Activated T-cell treated with anti-CD3 and anti-CD28 coated beads, Interleukin-2, amount 50 U/mL, for 1 hour (primary cell): Measurements from ENCODE around the gene PELI2.

Source experiments
- DNase-seq: peaks from one replicate; pipeline ENCODE4 v3.0.0-alpha.2; 2020

Gene PELI2

DNA sequence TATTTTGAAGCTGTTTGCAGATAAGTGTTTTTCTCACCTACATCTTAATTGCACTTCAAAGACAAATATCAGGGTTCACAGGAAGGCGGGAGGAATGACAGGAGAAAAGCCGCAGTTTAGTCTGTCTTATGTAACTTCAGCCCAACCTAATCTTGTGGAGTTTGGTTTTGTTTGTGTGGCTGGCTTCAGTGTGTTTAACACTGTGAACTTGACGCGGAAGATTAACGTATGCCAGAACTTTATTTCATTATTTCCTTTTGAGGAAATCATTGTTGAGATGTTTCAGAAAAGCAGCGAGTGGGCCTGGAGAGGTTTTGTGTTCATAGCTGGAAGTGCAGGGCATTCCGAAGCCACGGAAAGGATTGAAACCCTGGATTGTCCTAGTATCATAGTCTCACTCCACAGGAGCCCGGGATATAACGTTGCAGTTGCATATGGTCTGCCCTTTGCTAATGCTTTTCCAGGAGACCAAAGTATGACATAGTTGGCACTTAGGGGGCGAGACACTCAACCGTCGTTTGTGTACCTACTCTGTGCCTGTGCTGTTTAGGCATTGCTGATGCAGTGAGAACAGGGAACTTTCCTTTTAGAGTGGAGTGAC lies 2.0 kb downstream of the PELI2 start:
- no peak for DNase-seq

DNA sequence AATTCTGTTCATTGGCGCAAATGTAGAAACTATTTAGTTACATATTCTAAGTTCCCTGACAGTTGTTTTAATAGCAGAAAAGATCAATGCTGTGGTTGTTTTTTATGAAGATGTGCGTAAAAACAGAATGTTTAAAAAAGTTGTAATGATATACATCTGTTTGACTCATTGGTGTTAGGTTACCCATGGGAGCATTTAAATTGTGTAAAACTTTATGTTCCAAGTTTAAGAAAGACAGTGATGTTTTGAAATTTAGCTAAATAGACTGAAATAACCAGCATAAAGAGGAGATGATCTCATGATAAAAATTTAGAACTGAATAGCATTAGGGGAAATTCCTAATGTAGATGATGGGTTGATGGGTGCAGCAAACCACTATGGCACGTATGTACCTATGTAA lies 3.6 kb downstream of the PELI2 start:
- no peak for DNase-seq

DNA sequence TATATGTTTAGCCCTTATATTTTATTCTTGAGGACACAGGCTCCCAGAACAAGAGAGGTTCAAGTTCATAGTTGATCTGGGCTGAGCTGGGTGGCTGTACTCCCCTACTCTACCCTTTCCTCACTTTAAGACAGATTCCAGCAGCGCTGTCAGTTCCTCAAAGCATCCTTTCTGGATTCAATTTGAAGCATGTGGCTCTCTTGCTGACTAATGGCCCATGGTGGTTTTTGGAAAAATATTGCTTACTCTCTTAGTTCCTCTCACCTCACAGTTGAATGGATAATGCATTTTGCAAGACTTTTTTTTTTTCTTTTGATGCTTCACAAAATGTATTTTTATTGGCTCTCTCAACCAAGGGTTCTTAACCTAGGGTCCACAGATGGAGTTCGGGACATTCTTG lies 4.1 kb downstream of the PELI2 start:
- no peak for DNase-seq

DNA sequence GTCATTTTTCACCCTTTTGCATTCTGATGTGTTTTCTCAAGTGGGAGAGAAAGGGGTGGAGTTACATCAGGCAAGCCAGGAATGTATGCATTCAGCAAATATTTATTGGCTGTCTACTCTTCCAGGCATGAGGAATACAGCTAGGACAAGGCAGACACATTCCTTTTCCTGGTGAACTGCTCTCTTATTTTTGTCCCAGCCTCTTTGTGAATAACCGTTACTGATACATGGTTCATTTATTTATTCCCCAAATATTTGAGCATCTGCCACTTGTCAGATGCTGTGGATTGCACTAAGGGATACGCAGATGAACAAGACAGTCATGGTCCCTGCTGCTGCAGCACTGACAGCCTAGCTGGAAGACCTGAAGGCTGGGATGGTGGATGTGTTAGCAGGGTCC lies 6.1 kb downstream of the PELI2 start:
- no peak for DNase-seq

DNA sequence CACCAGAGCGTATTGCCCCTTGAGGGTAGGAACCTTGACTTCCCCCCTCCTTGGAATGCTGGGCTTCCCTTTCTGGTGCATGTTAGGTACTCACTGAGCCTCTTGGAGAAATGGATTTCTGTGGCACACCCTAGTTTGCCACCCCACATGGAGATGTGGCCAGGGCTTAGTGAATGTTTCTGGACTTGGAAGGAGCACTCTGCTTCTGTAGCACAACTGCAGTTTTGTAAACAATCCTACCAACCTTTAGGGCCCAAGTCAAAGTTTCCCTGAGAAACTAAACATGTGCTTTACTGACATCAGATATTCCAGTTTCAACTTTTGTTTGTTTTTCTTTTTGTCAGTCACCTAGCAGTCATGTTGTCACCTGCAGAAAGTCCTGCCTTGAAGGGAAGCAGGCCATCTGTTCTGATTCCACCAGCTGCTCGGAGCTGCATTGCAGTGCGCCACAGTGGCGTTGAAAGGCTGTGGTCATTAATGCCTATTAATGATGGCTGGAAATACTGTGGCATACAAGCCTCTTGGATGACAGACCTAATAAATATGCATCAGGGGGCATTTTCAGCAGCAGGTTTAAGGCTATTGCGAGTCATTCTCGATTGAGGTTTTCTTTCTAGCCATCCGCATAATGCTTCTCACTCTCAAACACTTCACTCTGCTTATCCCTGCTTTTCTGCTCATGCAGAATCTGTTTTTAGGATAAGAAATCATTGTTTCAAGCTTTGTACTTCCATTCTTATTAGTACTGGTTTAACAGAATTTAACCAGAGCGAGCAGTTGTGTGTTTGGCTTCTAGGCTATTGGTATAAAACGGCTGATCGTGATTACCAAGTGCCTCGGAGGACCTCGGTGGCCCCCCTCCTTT lies 7.8 kb downstream of the PELI2 start:
- no peak for DNase-seq

DNA sequence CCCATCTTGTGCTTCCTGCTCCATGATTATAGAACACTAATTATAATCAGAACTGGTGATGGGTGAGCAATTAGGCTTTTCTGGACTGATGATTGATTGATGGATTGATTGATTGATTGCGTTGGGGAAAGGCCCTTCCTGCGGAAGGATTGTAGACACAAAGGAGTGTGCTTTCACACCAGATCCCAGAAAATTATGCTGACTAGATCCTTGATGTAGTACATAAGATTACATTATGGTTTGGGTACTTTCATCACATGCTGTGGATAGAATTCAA lies 8.4 kb downstream of the PELI2 start:
- DNase-seq = no peak

DNA sequence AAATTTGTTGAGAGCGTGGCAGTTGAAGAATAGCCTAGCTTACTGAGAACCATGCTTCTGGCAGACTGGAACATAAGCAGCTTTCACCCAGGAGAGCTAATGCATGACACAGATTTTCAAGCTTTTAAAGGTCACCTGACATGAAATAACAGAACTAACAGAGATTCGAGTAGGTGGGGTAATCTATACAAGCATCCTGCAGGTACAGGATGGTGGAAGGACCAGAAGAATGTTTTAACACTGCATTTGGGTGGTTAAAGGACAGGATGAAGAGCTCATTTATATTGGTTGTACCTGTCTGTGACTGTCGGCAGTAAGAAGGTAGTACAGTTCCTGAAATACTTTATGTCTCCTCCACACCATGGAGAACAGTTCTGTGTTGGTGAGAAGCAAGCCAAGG lies 8.9 kb downstream of the PELI2 start:
- DNase-seq = no peak

DNA sequence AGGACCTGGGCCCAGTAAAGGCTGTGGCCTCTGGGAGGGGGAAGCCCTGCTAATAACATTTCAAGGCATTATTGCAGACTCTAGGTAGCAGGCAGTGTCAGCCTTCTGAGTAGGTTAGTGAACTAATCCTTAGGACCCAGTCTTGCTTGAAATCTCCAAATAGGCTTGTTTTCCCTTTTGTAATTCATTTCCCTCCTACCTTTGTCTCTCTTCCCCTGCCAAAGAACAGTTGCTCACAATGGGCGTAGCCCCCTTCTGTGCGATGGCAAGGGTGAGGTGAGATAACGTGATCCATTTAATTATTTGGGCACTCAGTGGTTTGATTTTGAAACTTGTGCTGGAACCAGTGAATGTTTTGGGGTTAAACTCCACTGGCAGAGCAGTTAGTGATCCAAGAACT lies 10.9 kb downstream of the PELI2 start:
- no peak for DNase-seq

DNA sequence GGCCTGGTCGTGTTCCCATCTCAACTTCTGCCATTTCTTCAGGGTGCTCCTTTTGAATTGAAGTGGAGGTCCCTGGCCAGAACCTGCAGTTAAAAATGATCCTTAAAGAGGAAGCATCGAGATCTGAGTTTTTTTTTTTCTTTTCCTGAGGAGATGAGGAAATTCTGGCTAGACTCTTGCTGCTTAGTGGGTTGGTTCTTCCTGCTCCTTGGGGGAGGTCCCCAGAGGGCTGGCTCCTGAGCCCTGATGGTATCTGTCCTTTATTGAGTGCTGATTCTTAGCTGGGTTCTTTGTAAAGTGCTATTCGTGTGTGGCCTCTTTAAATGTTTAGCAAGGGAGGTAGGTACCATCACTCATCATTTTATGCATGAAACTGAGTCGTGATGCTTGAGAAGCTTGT lies 11.7 kb downstream of the PELI2 start:
- DNase-seq = no peak

DNA sequence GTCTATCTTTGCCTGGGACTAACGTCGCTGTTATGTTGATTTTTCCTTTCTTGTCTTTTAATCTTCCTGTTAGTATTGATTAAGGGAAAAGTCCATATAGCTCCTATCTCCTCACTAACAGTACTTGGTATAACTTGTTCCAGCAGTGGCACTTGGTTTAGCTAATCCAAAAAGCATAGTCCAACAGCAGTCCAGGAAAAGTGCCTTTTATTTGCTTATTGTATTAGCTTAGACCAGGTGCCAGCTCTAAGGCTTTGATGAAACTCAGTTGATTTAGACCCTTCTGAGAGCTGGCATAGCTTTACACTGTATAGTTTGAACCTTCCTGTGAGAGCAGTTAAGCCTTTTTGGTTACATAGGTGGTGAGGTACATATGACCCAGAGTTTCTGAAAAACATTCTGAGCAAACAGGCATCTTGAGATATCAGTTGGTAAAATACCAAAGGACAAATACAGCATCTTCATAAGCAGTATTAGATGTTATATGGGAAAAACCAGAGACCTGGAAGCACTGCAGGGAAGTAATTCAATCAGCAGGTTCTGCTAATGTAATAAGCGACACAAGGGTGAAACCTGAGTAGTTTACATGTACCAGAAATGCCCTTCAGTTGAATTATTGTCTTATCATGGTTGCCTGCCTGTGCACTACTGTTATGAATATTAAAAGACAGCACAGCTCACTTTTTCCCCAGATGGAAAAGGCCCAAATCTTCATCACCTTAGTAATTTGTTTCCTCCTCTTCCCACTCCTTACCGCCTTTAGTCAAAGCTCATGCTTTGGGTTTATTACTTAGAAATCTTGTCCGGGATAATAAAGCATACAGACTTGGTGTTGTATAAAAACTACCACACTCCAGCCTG lies 13.0 kb downstream of the PELI2 start:
- DNase-seq = no peak

DNA sequence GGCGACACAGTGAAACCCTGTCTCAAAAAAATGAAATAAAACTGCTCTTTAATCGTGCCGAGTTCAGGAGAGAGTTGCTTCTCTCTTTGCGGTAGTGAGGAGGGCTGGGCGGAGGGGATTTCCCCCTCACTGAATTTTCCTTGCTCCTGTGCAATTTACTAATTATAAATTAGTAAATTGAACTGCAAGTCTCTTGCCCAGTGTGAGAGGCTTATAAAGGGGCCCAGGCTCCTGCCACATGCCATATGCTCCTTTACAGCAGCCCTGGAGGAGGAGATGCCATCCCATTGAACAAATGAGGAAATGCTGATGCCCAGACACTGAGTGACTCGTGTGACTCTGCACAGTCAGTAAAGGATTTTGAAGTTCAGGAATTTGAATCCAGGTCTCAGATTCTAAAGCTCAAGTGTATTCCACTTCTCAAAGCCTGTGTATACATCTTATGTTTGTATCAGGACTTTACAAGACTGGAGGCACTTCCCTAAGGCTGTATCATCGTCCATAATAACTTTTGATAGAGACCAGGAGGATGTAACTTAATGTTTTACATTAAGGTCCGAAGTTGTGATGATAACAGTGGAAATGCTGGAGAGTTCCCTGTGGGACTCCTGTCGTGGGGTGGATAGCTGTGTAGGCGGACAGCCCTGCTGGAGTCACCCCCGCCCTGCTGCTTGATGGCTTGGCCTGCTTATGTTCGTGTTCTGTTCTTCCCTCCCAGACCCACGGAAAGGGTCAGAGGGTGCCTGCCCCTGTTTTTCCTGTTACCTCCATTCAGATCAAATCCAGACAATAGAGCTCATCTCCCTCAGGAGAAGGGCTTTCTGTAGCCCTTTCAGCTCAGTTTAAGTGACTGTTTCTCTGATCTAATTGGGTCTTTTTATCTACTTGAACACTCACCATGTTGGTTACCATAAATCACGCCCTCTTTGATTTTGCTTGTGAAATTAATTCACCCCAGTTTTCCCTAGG lies 13.9 kb downstream of the PELI2 start:
- DNase-seq = no peak

DNA sequence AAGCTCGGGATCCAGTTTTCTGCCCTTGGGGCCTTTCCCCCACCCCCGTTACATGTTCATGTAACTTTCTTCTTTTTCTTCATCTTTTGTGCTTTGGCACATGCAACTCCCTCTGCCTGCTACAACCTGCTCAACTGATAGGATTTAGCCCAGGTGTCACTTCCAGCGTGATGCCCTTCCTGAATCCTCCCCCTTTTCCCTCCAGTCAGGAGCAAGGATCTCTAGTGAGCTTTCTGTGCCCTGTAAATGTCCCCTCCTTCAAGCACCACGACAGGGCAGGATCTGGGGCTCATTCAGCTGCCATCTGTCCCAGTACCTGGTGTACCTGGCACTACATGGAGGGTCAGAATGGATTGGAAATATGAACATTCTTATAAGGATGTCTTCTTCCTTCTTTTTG lies 15.3 kb downstream of the PELI2 start:
- DNase-seq = no peak

DNA sequence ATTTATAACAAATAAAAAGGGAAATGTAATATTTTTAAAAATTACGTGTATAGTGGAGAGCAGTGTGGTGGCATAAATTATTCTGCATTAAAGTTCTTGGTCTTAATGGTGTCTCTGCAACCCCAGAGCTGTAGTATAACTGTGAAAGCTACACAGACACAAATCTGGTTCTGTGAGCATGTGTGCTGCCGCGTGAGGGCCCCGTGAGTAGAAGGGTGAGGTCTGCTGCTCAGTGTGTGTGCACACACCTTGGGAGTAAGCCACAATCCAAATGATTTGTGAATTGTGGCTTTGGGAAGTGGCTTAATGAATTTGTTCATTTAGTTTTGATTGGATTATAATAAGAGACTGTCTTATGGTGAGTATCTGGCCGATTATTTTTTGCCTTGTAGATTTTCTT lies 16.8 kb downstream of the PELI2 start:
- no peak for DNase-seq

DNA sequence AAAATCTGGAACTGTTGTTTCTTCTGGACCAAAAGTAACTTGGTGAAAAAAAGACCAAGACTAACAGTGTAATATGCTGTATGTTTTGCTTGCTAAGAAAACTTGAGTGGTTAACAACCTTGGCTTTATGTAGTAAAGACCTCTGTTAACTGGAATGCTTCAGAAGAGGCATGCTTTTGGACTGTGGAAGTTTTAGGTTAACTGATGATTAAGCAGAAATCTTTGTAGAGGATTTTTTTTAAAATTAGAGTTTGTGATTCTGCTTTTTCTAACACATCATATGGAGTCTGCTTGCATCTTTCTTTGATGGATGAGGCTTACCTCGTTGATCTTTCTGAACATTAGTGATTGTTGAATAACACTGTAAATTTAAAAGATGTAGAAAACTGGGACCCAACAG lies 17.5 kb downstream of the PELI2 start:
- no peak for DNase-seq

DNA sequence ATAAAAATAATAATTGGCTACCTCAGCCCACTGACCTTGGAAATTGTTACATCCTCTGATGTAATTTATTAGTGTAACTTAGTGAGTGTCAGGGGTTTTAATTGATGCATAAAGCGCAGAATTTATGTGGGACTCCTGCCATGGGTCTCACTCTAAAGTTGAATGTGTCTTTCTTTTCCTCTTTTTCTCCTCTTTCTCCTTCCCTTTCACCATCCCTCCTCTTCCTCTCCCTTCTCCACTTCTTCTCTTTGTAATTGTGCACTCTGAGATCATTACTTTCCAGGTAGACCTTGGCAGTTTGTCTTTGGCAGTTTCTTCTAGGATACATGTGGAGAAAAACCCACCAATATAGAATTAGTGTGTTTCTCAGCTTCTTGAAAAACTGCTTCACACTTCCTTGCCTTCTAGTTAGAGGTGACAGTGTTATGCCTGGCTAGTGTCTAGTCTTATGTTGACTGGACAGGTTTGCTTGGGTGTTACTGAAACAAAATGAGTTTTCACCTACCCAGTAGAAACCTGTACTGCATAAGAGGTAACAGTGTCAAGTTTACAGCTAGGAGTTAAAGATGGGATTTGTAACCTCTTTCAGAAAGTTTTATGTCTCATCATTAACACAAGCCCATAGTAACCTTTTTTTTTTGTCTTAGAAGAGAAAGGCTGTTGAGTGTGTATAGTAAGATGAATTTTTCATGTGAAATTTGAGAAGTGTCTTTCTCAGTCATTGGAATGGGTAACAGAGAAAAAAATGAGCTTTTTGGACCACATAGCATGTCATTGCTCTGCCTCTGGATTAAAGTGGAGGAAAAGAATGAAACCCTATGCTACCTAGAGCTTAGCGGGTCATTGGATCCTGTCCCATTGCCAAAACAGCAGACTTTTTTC lies 18.6 kb downstream of the PELI2 start:
- DNase-seq = no peak

DNA sequence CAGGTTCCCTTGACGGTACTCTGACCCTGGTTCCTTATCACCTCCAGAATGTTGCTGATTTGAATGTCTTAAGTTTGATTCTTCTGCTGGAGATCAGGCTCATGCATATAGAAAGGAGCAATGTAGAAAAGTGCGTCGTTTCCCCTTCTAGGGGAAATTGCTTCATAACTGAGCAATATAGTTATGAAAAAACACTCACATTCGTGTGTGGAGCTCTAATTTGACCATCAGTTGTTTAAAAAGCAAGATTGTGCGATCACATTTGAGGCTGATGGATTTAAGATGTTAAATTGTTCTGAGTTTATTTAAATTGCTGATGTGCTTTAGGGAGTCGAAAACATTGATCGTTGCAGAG lies 19.2 kb downstream of the PELI2 start:
- DNase-seq = no peak

DNA sequence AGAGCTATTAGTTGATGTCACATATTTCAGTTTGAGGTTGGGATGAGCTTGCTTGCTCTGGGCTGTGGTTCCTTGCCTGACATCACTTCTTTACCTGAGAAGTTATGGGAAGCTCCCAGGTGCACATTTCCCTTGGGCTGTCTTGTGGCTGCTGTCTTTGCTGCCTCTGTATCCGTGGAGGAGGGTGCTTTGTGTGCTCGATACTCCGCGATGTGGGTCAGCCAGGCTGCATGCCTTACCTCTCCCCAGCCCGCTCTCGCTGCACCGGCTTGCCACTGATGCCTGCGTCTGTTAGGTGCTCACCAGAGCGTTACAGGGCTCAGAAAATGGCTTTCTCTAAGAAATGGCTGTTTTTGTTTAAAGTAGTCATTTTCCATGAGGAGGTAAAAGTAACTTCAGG lies 19.6 kb downstream of the PELI2 start:
- DNase-seq = no peak

DNA sequence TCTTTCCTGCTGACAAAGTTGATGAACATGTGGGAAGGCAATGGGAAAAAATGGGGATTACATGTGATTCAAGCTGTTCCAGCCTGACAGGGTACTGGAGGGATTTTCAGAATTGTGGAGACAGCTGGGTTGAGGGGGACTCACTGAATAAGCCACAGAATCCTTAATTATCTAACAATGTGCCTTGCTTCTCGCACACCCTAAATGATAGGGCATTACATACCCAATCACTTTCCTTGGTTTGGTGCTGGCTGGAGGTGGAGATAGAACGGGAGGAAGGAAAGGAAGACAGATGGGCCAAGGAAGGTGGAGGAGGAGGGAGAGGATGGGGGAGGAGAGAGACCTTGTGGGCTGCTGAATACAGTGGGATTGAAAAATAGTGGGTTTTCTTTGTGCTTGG lies 20.7 kb downstream of the PELI2 start:
- no peak for DNase-seq

DNA sequence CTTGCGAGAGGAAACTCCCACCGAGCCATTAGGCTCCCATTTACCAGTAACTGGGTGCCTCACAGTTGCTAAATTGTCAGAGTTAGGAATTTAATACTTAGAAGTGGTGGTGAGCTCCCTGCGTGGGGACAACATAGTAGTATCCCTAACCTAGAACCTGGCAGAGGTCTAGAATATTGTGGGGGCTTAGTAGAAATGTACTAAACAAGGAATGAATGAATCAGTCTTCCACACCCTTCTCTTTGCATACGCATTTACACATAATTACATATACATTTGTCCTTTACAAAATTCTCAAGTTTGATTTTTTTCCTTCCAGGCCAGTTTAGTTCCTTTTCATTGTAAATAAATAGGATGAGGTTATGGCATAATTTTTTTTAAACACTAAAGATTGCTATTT lies 24.1 kb downstream of the PELI2 start:
- DNase-seq = no peak

DNA sequence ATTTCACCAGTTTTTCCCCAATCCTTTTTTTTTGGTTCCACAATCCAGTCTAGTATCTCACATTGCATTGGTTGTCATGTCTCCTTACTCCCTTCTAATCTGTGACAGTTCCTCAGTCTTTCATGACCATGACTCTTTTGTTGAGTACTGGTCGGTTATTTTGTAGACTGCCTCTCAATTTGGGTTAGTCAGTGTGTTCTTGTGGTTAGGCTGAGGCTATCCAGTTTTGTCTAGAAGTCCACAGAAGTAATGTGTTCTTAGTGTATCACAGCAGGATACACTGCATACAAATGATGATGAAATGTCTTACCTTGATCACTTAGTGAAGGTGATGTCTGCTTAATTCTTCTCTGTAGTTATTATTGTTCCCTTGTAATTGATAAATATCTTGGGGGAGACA lies 24.8 kb downstream of the PELI2 start:
- DNase-seq = no peak

DNA sequence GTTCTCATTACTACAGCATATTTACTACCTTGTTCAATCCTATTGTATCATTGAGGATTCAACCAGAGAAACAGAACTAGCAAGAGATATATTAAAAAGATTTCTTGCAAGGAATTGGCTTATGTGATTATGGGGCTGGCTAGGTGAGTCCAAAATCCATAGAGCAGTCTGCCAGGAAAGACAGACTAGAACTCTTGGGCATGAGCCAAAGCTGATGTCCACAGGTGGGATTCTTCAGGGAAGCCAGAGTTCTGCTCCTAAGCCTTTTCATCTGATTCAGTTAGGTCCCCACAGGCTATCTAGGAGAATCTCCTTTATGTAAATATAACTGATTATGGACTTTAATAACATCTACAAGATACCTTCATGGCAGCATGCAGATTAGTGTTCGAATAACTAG lies 26.0 kb downstream of the PELI2 start:
- no peak for DNase-seq

DNA sequence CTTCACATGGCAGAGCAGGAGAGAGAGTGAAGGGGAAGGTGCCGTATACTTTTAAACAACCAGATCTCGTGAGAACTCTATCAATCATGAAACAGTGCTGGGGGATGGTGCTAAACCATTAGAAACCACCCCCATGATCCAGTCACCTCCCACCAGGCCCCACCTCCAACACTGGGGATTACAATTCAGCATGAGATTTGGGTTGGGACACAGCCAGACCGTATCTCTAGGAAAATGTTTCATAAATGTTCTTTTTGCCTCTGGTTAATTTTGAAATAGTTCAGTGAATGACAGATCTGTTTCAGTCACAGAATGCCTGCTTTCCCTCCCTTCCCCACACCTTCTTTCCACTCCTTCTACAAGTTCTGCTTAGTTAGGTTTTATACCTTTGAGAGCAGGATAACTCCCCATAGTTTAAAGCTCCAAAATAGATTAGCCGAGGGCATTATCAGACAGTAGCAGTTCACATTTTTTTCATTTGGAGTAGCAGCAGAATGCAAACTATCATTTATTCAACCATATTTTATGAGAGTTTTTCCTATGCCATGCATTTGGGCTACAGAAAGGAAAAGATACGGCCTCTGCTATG lies 27.1 kb downstream of the PELI2 start:
- no peak for DNase-seq
